Activated CD8-positive, alpha-beta memory T cell treated with anti-CD3 and anti-CD28 coated beads, Interleukin-2, amount 10 ng/mL, durations not matched to agents 7 days and 5 days (primary cell): ENCODE measurements around the gene BMP7. TPM values are rescaled to one million over a fixed set of nuclear protein-coding genes. Genes with fewer than 3 reads are reported as not detected.
"Not testable (repeated sequence)": the region's sequence is repeated elsewhere in the genome, so short reads cannot be mapped to it uniquely, and the experiment has no call there.

ENCODE experiments used
- ATAC-seq: fragments of 150-1000 bp; cut with Tn5 transposase; one replicate; pipeline ENCODE4 v1.10.0; 2021; ENCODE audit warnings: moderate library complexity
- CTCF ChIA-PET: fragments of 350-600 bp; sonication (Branson Sonifier 250); formaldehyde crosslinking; loops from one replicate; lab custom pipeline; 2021; ENCODE audit warnings: antibody characterized with exemption; lab: Charles Lee
- DNase-seq: peaks from one replicate; pipeline ENCODE4 v3.0.0-alpha.2; 2020
- H3K27ac Mint-ChIP-seq: one replicate; pipeline ENCODE4 v1.8.0; 2021; ENCODE audit warnings: mild to moderate bottlenecking, mixed read lengths
- H3K27me3 Mint-ChIP-seq: one replicate; pipeline ENCODE4 v1.8.0; 2021; ENCODE audit warnings: mixed read lengths
- H3K36me3 Mint-ChIP-seq: one replicate; pipeline ENCODE4 v1.8.0; 2021; ENCODE audit warnings: mild to moderate bottlenecking, mixed read lengths
- H3K4me1 Mint-ChIP-seq: one replicate; pipeline ENCODE4 v1.8.0; 2021; ENCODE audit warnings: mixed read lengths
- H3K4me3 Mint-ChIP-seq: one replicate; pipeline ENCODE4 v1.8.0; 2021; ENCODE audit warnings: mild to moderate bottlenecking, moderate library complexity, mixed read lengths
- H3K9me3 Mint-ChIP-seq: one replicate; pipeline ENCODE4 v1.8.0; 2022; ENCODE audit warnings: low read depth, mixed read lengths
- total RNA-seq, 2 experiments: library from RNA; stranded (reverse); gene quantifications; one replicate each; pipeline ENCODE4 v1.2.3, GENCODE V29; 2021

Gene BMP7
- total RNA-seq, 2 experiments from 2014 or later, result not detected

DNA sequence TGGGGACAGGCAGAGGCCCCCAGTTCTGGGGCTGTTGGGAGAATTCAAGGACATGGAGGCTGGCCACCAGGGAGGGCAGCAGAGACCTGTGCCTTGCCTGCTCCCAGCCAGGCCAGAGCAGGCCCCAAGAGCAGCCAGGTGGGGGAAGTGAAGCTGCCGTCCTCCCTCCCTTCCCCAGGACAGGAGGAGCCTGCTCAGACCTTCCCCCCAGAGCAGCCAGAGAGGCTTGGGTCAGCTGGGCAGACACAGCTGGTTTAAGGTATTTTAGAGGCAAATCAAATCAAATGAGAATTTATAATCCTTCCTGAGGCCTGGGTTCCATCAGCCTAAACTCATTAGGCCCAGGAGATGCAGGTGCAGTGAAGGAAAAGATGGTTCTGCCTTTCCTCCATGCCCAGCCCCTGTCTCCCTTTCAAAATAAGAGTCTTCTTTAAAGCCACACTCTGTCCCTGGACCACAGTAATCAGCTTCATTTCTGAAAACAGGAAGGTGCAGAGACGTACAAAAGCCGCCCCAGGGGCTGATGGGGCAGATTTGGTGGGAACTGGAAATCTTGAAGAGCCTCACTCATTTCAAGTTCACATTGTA, 21.7 kb downstream of the BMP7 start:
- DNase-seq (no peak), ATAC-seq (no peak)
- Mint-ChIP-seq H3K27ac (no peak overlapping the region), H3K4me1 (no peaks in the 10 kb centered on the region), H3K36me3 (no peaks in the 10 kb centered on the region), H3K9me3 (no peaks in the 10 kb centered on the region), H3K27me3 (peaks cover 11% of the 10 kb centered on the region), H3K4me3 (no peak overlapping the region)
- CTCF ChIA-PET, result no interaction called here

GRCh38 chr20:57244221-57244585, 22.2 kb downstream of the BMP7 start:
- CTCF ChIA-PET, result no interaction called here
- Mint-ChIP-seq H3K4me3 (no peak overlapping the region), H3K27me3 (peaks cover 11% of the 10 kb centered on the region), H3K36me3 (no peaks in the 10 kb centered on the region), H3K9me3 (no peaks in the 10 kb centered on the region), H3K27ac (no peak overlapping the region), H3K4me1 (no peaks in the 10 kb centered on the region)
- ATAC-seq (no peak), DNase-seq (no peak)

GRCh38 chr20:57243480-57244220, 22.8 kb downstream of the BMP7 start:
- Mint-ChIP-seq H3K27me3 (peaks cover 11% of the 10 kb centered on the region), H3K27ac (no peak overlapping the region), H3K9me3 (no peaks in the 10 kb centered on the region), H3K4me1 (no peaks in the 10 kb centered on the region), H3K4me3 (no peak overlapping the region), H3K36me3 (no peaks in the 10 kb centered on the region)
- DNase-seq, result no peak
- no peak for ATAC-seq
- CTCF ChIA-PET, result no interaction called here

GRCh38 chr20:57242414-57242813, 24.0 kb downstream of the BMP7 start:
- Mint-ChIP-seq H3K4me1 (no peaks in the 10 kb centered on the region), H3K27ac (no peak overlapping the region), H3K9me3 (no peaks in the 10 kb centered on the region), H3K4me3 (no peak overlapping the region), H3K27me3 (peaks cover 6% of the 10 kb centered on the region), H3K36me3 (no peaks in the 10 kb centered on the region)
- CTCF ChIA-PET, result no interaction called here
- ATAC-seq (no peak), DNase-seq (no peak)

DNA sequence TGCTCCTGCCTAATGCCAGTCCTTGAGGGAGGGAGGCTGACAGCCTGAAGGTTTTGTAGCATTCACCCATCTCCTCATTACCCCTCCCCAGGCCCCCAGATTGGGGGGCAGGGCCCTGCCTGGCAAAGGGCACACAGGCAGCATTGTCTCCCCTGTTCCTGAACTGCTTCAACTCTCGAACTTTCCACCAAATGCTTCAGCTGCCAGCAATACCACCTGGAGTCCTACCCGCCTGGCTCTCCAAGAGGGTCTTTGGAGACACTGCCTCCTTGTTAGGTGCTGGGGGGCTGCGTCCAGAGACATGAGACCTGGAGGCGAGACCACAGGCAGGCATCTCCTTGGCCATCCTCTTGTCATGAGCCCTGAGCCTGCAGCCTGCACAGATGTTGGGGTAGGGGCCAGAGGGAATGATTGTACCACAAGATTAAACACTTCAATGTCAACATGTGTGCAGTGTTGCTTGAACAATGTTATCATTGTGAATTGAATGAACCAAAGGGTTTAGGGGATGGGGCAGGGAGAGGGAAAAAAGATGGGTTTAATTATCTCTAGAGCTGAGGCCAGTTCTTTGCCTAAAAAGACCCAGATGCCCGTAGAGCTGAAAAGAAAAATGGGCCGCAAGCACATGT, 25.0 kb downstream of the BMP7 start:
- Mint-ChIP-seq H3K4me1 (no peaks in the 10 kb centered on the region), H3K36me3 (no peaks in the 10 kb centered on the region), H3K27me3 (peaks cover 7% of the 10 kb centered on the region), H3K9me3 (no peaks in the 10 kb centered on the region), H3K4me3 (no peak overlapping the region), H3K27ac (no peak overlapping the region)
- ATAC-seq (no peak), DNase-seq (no peak)
- CTCF ChIA-PET, result no interaction called here

DNA sequence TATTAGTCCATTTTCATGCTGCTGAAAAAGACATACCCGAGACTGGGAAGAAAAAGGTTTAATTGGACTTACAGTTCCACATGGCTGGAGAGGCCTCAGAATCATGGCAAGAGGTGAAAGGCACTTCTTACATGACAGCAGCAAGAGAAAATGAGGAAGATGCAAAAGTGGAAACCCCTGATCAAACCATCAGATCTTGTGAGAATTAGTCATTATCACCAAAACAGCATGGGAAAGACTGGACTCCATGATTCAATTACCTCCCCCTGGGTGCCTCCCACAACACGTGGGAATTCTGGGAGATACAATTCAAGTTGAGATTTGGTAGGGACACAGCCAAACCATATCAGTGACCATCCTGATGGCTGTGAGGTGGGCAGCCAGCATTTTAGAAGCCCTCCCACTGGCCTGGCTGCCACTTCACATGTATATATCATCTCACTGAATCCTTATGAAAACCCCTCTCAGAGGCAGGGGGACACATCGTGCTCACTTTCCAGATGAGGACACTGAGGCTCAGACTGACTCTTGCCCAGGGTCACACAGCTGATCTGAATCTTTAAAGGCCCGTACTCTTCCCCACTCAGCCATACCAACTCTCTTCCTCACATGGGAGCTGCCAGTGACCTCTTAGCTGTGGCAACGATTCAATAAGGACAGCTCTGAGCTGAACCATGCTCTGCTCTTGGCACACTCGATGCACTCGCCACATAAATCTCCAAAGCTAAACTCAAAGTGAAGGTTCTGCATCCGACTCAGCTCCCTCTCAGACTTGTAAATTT, 25.7 kb downstream of the BMP7 start:
- no peak overlapping the region for H3K27ac Mint-ChIP-seq
- no peaks in the 10 kb centered on the region for H3K4me1 Mint-ChIP-seq
- H3K9me3 Mint-ChIP-seq, result no peaks in the 10 kb centered on the region
- no peak for DNase-seq
- no peak for ATAC-seq
- CTCF ChIA-PET, result no interaction called here
- H3K36me3 Mint-ChIP-seq, result no peaks in the 10 kb centered on the region
- H3K27me3 Mint-ChIP-seq, result peaks cover 14% of the 10 kb centered on the region
- no peak overlapping the region for H3K4me3 Mint-ChIP-seq

GRCh38 chr20:57239725-57240124, 26.7 kb downstream of the BMP7 start:
- H3K4me3 Mint-ChIP-seq, H3K27ac Mint-ChIP-seq, H3K9me3 Mint-ChIP-seq, H3K4me1 Mint-ChIP-seq, CTCF ChIA-PET, ATAC-seq, DNase-seq, H3K36me3 Mint-ChIP-seq: not testable (repeated sequence)
- H3K27me3 Mint-ChIP-seq, result peaks cover 16% of the 10 kb centered on the region

DNA sequence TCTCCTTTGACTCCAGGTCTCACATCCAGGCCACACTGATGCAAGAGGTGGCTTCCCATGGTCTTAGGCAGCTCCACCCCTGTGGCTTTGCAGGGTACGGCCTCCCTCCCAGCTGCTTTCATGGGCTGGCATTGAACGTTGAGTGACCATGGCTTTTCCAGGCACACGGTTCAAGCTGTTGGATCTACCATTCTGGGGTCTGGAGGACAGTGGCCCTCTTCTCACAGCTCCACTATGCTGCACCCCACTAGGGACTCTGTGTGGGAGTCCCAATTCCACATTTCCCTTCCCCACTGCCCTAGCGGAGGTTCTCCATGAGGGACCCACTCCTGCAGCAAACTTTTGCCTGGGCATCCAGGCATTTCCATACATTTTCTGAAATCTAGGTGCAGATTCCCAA, 27.1 kb downstream of the BMP7 start:
- ATAC-seq, H3K9me3 Mint-ChIP-seq, H3K4me1 Mint-ChIP-seq, H3K4me3 Mint-ChIP-seq, H3K36me3 Mint-ChIP-seq, H3K27ac Mint-ChIP-seq, DNase-seq, CTCF ChIA-PET: not testable (repeated sequence)
- H3K27me3 Mint-ChIP-seq, result peaks cover 18% of the 10 kb centered on the region

DNA sequence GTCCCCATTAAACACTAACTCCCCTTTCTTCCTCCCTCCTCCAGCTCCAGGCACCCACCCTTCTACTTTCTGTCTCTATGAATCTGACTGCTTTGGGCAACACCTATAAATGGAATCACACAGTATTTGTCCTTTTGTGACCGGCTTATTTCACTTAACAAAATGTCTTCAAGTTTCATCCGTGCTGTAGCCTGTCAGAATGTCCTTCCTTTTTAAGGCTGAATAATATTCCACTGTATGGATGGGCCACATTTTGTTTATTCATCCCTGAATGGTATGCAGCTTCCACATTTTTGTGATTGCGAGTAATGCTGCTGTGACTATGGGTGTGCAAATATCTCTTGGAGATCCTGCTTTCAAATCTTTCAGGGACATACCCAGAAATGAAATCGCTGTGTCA, 28.4 kb downstream of the BMP7 start:
- Mint-ChIP-seq H3K4me3 (no peak overlapping the region), H3K27me3 (peaks cover 18% of the 10 kb centered on the region), H3K4me1 (no peaks in the 10 kb centered on the region), H3K27ac (no peak overlapping the region), H3K36me3 (no peaks in the 10 kb centered on the region), H3K9me3 (no peaks in the 10 kb centered on the region)
- CTCF ChIA-PET, result no interaction called here
- DNase-seq (no peak), ATAC-seq (no peak)

DNA sequence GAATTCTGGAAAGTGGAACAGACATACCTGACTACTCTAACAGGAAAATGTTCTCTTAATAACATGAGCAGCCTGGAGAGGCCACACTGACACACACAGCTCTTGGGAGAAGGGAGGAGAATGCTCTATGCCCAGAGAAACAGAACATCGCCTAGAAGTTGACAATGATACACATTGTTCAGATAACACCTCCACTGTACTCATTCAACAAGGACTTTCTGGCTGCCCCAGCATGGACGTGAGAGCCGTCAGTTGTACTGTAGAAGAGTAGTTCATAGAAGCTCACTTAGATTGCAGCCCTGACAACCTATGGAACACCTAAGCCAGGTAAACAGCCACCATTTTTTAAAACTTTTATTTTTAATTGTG, 28.9 kb downstream of the BMP7 start:
- ATAC-seq (no peak), DNase-seq (no peak)
- Mint-ChIP-seq H3K9me3 (no peaks in the 10 kb centered on the region), H3K36me3 (no peaks in the 10 kb centered on the region), H3K4me3 (no peak overlapping the region), H3K27ac (no peak overlapping the region), H3K4me1 (no peaks in the 10 kb centered on the region), H3K27me3 (peaks cover 18% of the 10 kb centered on the region)
- CTCF ChIA-PET, result no interaction called here

DNA sequence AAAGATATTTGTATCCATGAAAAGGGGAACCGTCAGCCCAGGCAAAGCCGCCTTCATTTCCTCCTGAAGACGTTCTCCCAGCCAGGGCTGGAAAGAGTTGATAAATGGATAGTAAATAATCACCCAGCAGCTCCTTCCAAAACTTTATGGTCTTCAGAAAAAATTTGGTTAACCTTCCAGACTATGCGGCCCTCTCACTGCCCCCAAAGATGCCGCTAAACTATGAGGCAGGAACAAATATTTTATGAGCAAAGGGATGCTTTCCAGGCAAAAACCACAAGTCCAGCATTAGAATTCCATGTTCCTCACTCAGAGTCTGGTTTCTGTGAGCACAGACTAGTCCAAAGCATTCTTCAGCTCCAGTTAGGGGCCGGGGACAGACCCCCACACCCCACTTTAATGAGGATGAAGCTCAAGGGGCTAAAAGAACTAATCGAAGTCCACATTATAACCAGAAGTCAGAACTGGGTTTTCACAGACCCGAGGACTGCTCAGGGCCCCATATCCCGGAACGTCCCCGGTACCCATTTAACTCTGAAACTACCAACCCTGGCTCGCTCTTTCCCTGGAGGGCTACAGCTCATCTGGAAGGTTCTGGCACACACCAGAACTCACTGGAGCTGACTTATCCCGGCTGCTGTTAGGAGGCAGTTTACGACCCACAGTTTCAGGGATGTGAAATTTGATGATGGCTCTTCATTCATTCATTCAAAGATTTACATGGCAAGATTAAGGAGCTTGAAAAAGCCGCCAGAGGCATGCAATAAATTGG, 29.4 kb downstream of the BMP7 start:
- DNase-seq (no peak), ATAC-seq (no peak)
- no peak overlapping the region for H3K4me3 Mint-ChIP-seq
- CTCF ChIA-PET, result no interaction called here
- H3K4me1 Mint-ChIP-seq, result no peaks in the 10 kb centered on the region
- H3K27me3 Mint-ChIP-seq, result peaks cover 18% of the 10 kb centered on the region
- no peaks in the 10 kb centered on the region for H3K9me3 Mint-ChIP-seq
- no peaks in the 10 kb centered on the region for H3K36me3 Mint-ChIP-seq
- H3K27ac Mint-ChIP-seq, result no peak overlapping the region

- Mint-ChIP-seq H3K27ac (no peak overlapping the region), H3K9me3 (no peaks in the 10 kb centered on the region), H3K27me3 (peaks cover 15% of the 10 kb centered on the region), H3K4me3 (no peak overlapping the region), H3K36me3 (no peaks in the 10 kb centered on the region), H3K4me1 (no peaks in the 10 kb centered on the region)
- DNase-seq (no peak), ATAC-seq (no peak)
- CTCF ChIA-PET, result no interaction called here
Observed at GRCh38 chr20:57234556-57235251, 31.7 kb downstream of the BMP7 start.
